Adrenal gland (tissue), 12 donors: ENCODE data around the gene DNAJC5. TPM values are rescaled to one million over a fixed set of nuclear protein-coding genes. Genes with fewer than 3 reads are reported as not detected.

Experiments used
- DNase-seq, 7 donors: peaks; one replicate each; pipeline ENCODE4 v3.0.0-alpha.2; 2019 to 2020
- H3K27ac ChIP-seq, 5 donors: fragments of 200-600 bp; sonication (generic) in 4 of 5; 1 replicate in 3 of 5; 2 replicates in 2 of 5; pipeline versions ENCODE4 v1.5.1 to v1.8.0; 2016 to 2020; ENCODE audit warnings: mild to moderate bottlenecking in 1 of 5
- H3K27me3 ChIP-seq: fragments of 200-600 bp; 2 replicates; pipeline ENCODE4 v1.8.0; 2021
- H3K36me3 ChIP-seq, 2 donors: fragments of 200-600 bp; replicated peaks in 1 of 2; 1 replicate in 1 of 2; 2 replicates in 1 of 2; pipeline versions ENCODE4 v1.5.1 to v1.8.0; 2018 to 2022
- H3K4me1 ChIP-seq, 2 donors: fragments of 200-600 bp; replicated peaks in 1 of 2; 1 replicate in 1 of 2; 2 replicates in 1 of 2; pipeline versions ENCODE4 v1.5.1 to v1.8.0; 2018 to 2021
- H3K4me3 ChIP-seq, 4 donors: fragments of 200-600 bp; sonication (generic) in 3 of 4; one replicate each; pipeline ENCODE4 v1.5.1; 2016 to 2018
- H3K9me3 ChIP-seq, 3 donors: fragments of 200-600 bp; sonication (generic) in 1 of 3; replicated peaks in 1 of 3; 1 replicate in 2 of 3; 2 replicates in 1 of 3; pipeline versions ENCODE4 v1.5.1 to v1.8.0; 2016 to 2021
- CTCF ChIP-seq, 6 experiments: fragments of 450-650 bp in 4 of 6; fragments of 200-600 bp in 2 of 6; sonication (generic) in 1 of 6; IDR thresholded peaks; 1 replicate in 5 of 6; 2 replicates in 1 of 6; pipeline versions ENCODE4 v1.5.1 to v1.8.0; 2016 to 2021; ENCODE audit warnings: antibody characterized with exemption in 6 of 6, mild to moderate bottlenecking in 2 of 6, moderate library complexity in 1 of 6
- POLR2A ChIP-seq, 2 donors: fragments of 450-650 bp; IDR thresholded peaks; one replicate each; pipeline ENCODE4 v1.6.1; 2017; ENCODE audit warnings: antibody characterized with exemption in 2 of 2, mild to moderate bottlenecking in 2 of 2, moderate library complexity in 1 of 2
- WGBS, 4 donors: extraction: QIAGEN DNeasy Blood & Tissue Kit in 2 of 4; methylation state at CpG; one replicate each; pipeline versions ENCODE4 v1.1.5 to v1.1.7; 2013 to 2017; 5-methylcytosine and 5-hydroxymethylcytosine counted together
- intact Hi-C, 2 donors: fragments of 100-400 bp; cut with DNase I; formaldehyde crosslinking; loops; one replicate each; pipeline versions ENCODE4 v1.14.1 to v1.15.0; 2022 to 2023
- polyA plus RNA-seq, 3 donors: library from polyadenylated mRNA; stranded (reverse); fragments of 200-250 nt in 2 of 3; fragments of 350-450 nt in 1 of 3; fragmentation: Illumina TruSeq in 1 of 3; extraction: RNeasy Lipid Tissue Mini Kit (QIAGEN cat#74804) in 1 of 3; gene quantifications; one replicate each; pipeline ENCODE4 v1.2.3, GENCODE V29; 2013 to 2014
- total RNA-seq, 9 donors: library from RNA; depleted of rRNA in 4 of 9; stranded (reverse); fragments of >200 nt in 4 of 9; fragments of 120-200 nt in 1 of 9; fragmentation: NEBNext Ultra II Directional in 1 of 9; extraction: Animal tissue kit (Norgen Biotek cat#: 25700) in 1 of 9; gene quantifications; one replicate each; pipeline versions ENCODE4 v1.1.0 to v1.2.4, GENCODE V29; 2013 to 2023
- donor health status: healthy with polysubstance abuse.
- donor health status: Bipolar disorder and iron deficiency.
- donor health status: DM: yes; HTN: yes; CAD: no.
- donor health status: DM: no; HTN: no; CAD: no.
- donor health status: DM: no; HTN: no; CAD: no.
- donor health status: DM: yes; HTN: yes; CAD: no.

Gene DNAJC5
- total and polyA plus RNA-seq, 12 donors = 26.5 to 78.0 (median 61.4) TPM

- 58 to 74% (median 68%) methylated on average over 3 to 5 of the region's 5 CpGs for WGBS, 4 donors
- Histone ChIP-seq H3K36me3 (peaks cover 0 to 66% of the 10 kb centered on the region in 2 donors), H3K27me3 (no peaks in the 10 kb centered on the region), H3K4me1 (no peaks in the 10 kb centered on the region), H3K27ac (no peak overlapping the region), H3K4me3 (no peak overlapping the region), H3K9me3 (no peaks in the 10 kb centered on the region)
- TF ChIP-seq CTCF (IDR thresholded peaks at IDR 0.05) = no peak
- TF ChIP-seq POLR2A (IDR thresholded peaks at IDR 0.05) = no peak
- no peak for DNase-seq
- intact Hi-C loops = no loop called here
These were observed 38.7 kb downstream of the DNAJC5 start for GRCh38 chr20:63933646-63934045.

DNA sequence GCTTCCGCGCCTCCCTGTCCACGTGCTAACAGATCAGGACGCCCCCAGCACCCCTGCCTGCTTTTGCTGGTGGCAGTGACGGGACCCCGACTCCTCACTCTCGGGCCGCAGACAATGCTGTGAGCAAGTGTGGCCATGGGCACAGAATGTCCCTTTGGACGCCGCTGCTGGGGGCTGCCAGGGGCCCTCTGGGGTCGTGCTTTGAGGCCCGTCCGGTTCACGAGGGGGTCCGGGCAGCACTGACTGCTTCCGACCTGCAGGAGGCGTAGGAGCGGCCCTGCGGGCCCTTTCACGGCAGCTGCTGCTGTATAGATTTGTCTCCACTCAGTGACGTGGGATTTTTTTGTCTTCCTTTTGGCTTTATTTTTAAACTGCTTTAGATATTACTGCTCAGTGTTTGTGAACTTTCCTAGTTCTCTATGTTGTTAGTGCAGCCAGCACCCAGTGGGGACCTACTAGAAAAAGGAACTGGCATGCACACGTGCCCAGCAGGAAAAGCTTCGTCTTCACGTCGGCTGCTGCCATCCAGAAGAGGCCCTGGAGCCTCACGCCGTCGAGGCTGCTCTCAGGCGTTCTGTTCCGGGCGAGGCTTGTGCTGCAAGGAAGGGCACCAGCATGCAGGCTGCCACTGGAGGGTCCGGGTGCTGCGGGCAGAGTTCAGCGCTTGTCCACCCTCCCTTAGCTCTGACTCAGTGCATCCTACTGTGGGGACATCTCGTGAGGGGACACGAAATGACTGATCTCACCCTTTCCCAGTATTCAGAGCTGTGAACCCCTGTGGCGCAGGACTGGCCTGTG, 39.5 kb downstream of the DNAJC5 start:
- H3K36me3 ChIP-seq = peaks cover 0 to 58% of the 10 kb centered on the region in 2 donors
- H3K27ac ChIP-seq = no peak overlapping the region
- no peaks in the 10 kb centered on the region for H3K4me1 ChIP-seq
- intact Hi-C loops = no loop called here
- DNase-seq = peak in 1 of 7 donors; percentile 15
- no peak overlapping the region for H3K4me3 ChIP-seq
- WGBS, 4 donors = 82 to 84% (median 84%) methylated on average over 16 to 37 of the region's 37 CpGs
- no peak for TF ChIP-seq CTCF (IDR thresholded peaks at IDR 0.05)
- TF ChIP-seq POLR2A (IDR thresholded peaks at IDR 0.05) = no peak
- no peaks in the 10 kb centered on the region for H3K27me3 ChIP-seq
- no peaks in the 10 kb centered on the region for H3K9me3 ChIP-seq

GRCh38 chr20:63935447-63935846, 40.5 kb downstream of the DNAJC5 start:
- H3K4me3 ChIP-seq = no peak overlapping the region
- DNase-seq = no peak
- TF ChIP-seq CTCF (IDR thresholded peaks at IDR 0.05) (no peak), POLR2A (IDR thresholded peaks at IDR 0.05) (no peak)
- 92 to 95% (median 93%) methylated on average over 4 to 9 of the region's 9 CpGs for WGBS, 4 donors
- H3K36me3 ChIP-seq = peaks cover 0 to 58% of the 10 kb centered on the region in 2 donors
- no peaks in the 10 kb centered on the region for H3K9me3 ChIP-seq
- H3K27ac ChIP-seq = no peak overlapping the region
- intact Hi-C loops = no loop called here
- no peaks in the 10 kb centered on the region for H3K27me3 ChIP-seq
- H3K4me1 ChIP-seq = no peaks in the 10 kb centered on the region

DNA sequence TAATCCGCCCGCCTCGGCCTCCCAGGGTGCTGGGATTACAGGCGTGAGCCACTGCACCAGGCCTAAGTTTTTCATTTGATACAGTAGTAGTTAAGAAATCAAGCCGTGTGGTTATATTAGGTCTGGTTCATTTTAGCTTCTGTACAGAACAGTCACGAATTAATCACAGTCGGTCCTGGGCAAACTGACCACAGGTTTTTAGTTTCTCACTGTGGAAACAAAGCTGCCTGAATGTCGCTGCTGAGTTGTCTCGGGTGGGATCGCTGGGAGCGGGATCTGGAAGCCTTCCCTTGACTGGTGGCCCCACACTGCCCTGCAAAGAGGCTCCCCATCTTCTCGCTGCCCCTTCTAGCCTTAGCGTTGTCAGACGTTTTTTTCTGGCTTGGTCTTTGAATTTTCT, 42.7 kb downstream of the DNAJC5 start:
- TF ChIP-seq CTCF (IDR thresholded peaks at IDR 0.05) (no peak), POLR2A (IDR thresholded peaks at IDR 0.05) (no peak)
- Histone ChIP-seq H3K4me3 (no peak overlapping the region), H3K36me3 (peaks cover 0 to 44% of the 10 kb centered on the region in 2 donors), H3K27me3 (no peaks in the 10 kb centered on the region), H3K27ac (no peak overlapping the region), H3K4me1 (no peaks in the 10 kb centered on the region), H3K9me3 (no peaks in the 10 kb centered on the region)
- 84 to 89% (median 86%) methylated on average over 14 of the region's 14 CpGs for WGBS, 4 donors
- intact Hi-C loops = no loop called here
- DNase-seq = peak in 1 of 7 donors; percentile 15
